Loucy (cell line): ENCODE data around the gene HOXA1.

Source experiments
- H2AFZ ChIP-seq: fragments of 200-600 bp; sonication (generic); 2 replicates; pipeline ENCODE4 v1.6.0; 2016; ENCODE audit warnings: antibody characterized with exemption, mild to moderate bottlenecking, low read length, moderate library complexity
- H3F3A ChIP-seq: fragments of 200-600 bp; 2 replicates; pipeline ENCODE4 v1.6.0; 2016; ENCODE audit warnings: antibody characterized with exemption, low read depth, mild to moderate bottlenecking
- H3K27me3 ChIP-seq: fragments of 200-600 bp; sonication (generic); 2 replicates; pipeline ENCODE4 v1.6.1; 2014; ENCODE audit warnings: low read length, mild to moderate bottlenecking; ENCODE audit not compliant: insufficient read depth, poor library complexity, severe bottlenecking
- H3K36me3 ChIP-seq: fragments of 200-600 bp; sonication (generic); 2 replicates; pipeline ENCODE4 v1.6.1; 2016; ENCODE audit warnings: low read length; ENCODE audit not compliant: insufficient read depth
- H3K4me1 ChIP-seq: fragments of 200-600 bp; sonication (generic); 2 replicates; pipeline ENCODE4 v1.5.1; 2014; ENCODE audit warnings: low read length, mild to moderate bottlenecking; ENCODE audit not compliant: insufficient read depth, poor library complexity, severe bottlenecking
- H3K4me2 ChIP-seq: fragments of 200-600 bp; sonication (generic); 2 replicates; pipeline ENCODE4 v1.6.0; 2014; ENCODE audit warnings: antibody characterized with exemption, low read length, low read depth, mild to moderate bottlenecking; ENCODE audit not compliant: poor library complexity, severe bottlenecking
- H3K4me3 ChIP-seq: fragments of 200-600 bp; sonication (generic); 2 replicates; pipeline ENCODE4 v1.5.1; 2014; ENCODE audit warnings: low read length, mild to moderate bottlenecking, mixed read lengths; ENCODE audit not compliant: poor library complexity, severe bottlenecking
- H3K79me2 ChIP-seq: fragments of 200-600 bp; sonication (generic); 2 replicates; pipeline ENCODE4 v1.6.1; 2014; ENCODE audit warnings: low read length; ENCODE audit not compliant: insufficient read depth
- H3K9ac ChIP-seq: fragments of 200-600 bp; sonication (generic); 2 replicates; pipeline ENCODE4 v1.6.0; 2014; ENCODE audit warnings: mild to moderate bottlenecking, low read depth, low read length, moderate library complexity; ENCODE audit not compliant: poor library complexity, severe bottlenecking
- H3K9me2 ChIP-seq: fragments of 200-600 bp; sonication (generic); replicated peaks from 2 replicates; pipeline ENCODE4 v1.6.1; 2016; ENCODE audit warnings: low read depth, low read length, mixed read lengths
- H3K9me3 ChIP-seq: fragments of 200-600 bp; sonication (generic); 2 replicates; pipeline ENCODE4 v1.6.1; 2014; ENCODE audit warnings: mild to moderate bottlenecking, antibody characterized with exemption, low read length, low read depth; ENCODE audit not compliant: insufficient read depth
- H4K20me1 ChIP-seq: fragments of 200-600 bp; sonication (generic); 2 replicates; pipeline ENCODE4 v1.6.0; 2014; ENCODE audit warnings: antibody characterized with exemption, low read length, mild to moderate bottlenecking; ENCODE audit not compliant: insufficient read depth, poor library complexity, severe bottlenecking
- EZH2phosphoT487 ChIP-seq: fragments of 200-600 bp; IDR thresholded peaks from 2 replicates; pipeline ENCODE4 v1.6.1; 2018; ENCODE audit warnings: antibody characterized with exemption, mild to moderate bottlenecking, moderate library complexity, borderline replicate concordance
- TF ChIP-seq, protein P1 (sequence below): fragments of 200-600 bp; sonication (generic); conservative IDR thresholded peaks from 2 replicates; pipeline ENCODE4 v1.5.1; 2014; ENCODE audit warnings: mild to moderate bottlenecking, antibody characterized with exemption, low read length

The HOXA1 gene

DNA sequence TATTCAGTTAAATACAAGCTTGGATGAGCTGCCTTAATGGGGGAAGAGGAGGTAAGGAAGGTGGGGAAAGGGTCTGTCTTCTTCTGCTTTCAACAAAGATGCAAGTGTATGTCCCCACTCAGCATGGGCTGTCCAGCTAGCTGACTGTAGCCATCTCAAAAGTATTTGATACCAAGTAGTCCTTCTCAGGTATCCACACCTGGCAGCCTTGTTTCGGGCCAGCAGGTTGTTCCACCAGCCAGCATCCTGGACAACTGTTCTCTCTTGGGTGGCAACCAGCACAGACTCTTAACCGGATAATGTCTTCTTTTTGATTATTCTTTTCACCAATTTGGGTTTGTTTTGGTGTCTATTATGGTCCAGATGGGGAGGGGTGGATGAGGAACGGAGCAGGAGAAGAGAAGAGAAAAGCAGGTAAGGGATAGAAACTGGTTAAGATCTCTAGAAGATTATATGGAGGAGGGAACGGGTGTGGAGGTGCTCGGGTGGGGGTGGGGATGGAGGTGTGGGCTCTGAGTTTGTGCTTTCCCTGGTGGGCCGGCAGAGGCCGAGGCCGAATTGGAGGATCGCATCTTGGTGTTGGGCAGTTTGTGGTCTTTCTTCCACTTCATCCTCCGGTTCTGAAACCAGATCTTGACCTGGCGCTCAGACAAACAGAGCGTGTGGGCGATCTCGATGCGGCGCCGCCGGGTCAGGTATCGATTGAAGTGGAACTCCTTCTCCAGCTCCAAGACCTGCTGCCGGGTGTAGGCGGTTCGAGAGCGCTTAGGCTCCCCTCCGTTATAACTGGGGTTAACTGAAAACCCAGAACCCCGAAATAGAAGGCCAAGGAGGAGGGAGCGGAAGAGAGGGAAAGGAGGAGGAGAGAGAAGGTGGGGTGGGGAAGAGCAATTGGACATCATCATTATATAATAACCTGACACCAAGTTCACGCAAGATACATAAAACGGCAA is 33.3 kb upstream of the HOXA1 start:
- H4K20me1 ChIP-seq, result peaks cover 76% of the 10 kb centered on the region
- no peaks in the 10 kb centered on the region for H3F3A ChIP-seq
- H3K4me3 ChIP-seq, result no peak overlapping the region
- no peaks in the 10 kb centered on the region for H3K9me3 ChIP-seq
- no peak overlapping the region for H3K9ac ChIP-seq
- no peaks in the 10 kb centered on the region for H3K9me2 ChIP-seq
- peaks cover 12% of the 10 kb centered on the region for H3K4me1 ChIP-seq
- peaks cover 83% of the 10 kb centered on the region for H3K36me3 ChIP-seq
- H3K27me3 ChIP-seq, result no peaks in the 10 kb centered on the region
- TF ChIP-seq EZH2phosphoT487, result no peak
- TF ChIP-seq, protein P1, sequence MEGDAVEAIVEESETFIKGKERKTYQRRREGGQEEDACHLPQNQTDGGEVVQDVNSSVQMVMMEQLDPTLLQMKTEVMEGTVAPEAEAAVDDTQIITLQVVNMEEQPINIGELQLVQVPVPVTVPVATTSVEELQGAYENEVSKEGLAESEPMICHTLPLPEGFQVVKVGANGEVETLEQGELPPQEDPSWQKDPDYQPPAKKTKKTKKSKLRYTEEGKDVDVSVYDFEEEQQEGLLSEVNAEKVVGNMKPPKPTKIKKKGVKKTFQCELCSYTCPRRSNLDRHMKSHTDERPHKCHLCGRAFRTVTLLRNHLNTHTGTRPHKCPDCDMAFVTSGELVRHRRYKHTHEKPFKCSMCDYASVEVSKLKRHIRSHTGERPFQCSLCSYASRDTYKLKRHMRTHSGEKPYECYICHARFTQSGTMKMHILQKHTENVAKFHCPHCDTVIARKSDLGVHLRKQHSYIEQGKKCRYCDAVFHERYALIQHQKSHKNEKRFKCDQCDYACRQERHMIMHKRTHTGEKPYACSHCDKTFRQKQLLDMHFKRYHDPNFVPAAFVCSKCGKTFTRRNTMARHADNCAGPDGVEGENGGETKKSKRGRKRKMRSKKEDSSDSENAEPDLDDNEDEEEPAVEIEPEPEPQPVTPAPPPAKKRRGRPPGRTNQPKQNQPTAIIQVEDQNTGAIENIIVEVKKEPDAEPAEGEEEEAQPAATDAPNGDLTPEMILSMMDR, result no peak
- peaks cover 98% of the 10 kb centered on the region for H3K79me2 ChIP-seq
- no peak overlapping the region for H3K4me2 ChIP-seq
- H2AFZ ChIP-seq, result no peak overlapping the region

GRCh38 chr7:27128034-27128433 is 32.2 kb upstream of the HOXA1 start:
- Histone ChIP-seq H4K20me1 (peaks cover 66% of the 10 kb centered on the region), H3K4me2 (no peak overlapping the region), H3K9me3 (no peaks in the 10 kb centered on the region), H3K4me1 (peaks cover 3% of the 10 kb centered on the region), H3K9ac (no peak overlapping the region), H3F3A (no peaks in the 10 kb centered on the region), H3K79me2 (peaks cover 98% of the 10 kb centered on the region), H3K9me2 (no peaks in the 10 kb centered on the region), H3K4me3 (no peak overlapping the region), H2AFZ (no peak overlapping the region), H3K27me3 (no peaks in the 10 kb centered on the region), H3K36me3 (peaks cover 83% of the 10 kb centered on the region)
- no peak for TF ChIP-seq EZH2phosphoT487
- TF ChIP-seq, protein P1, result no peak

DNA sequence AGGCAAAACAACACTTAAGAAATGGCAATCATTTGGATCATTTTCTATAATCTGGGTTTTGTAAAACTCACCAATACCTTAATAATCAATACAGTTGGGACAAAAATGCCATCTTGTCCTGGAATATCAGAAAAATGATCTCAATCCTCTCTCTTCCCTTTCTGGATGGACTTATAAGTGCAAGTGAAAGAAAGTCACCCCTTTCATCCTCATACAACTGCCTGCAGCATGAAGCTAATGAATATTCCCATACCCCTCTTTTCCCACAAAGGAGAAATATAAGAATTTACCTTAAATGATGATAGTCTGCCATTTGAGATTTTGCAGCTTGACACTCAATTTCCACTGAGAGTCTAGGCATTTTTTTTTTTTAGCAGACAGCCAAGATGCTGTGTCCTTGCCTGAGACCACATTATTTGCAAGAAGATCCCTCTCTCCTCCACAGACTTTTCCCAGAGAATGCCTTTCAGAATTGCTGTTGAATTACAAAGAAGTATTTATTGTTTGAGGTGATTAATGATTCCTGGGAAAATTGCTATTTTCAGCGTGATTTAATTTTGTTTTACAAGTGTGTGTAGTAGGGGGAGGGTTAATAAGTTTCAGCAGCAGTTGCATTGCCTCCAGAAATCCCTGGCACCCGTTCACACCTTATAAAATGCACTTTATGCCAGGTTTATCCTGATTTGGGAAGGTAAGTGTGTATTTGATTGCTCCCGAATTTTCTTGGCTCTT is 31.0 kb upstream of the HOXA1 start:
- Histone ChIP-seq H3K9me3 (no peaks in the 10 kb centered on the region), H4K20me1 (peaks cover 61% of the 10 kb centered on the region), H3K36me3 (peaks cover 86% of the 10 kb centered on the region), H3K9ac (no peak overlapping the region), H3K4me2 (no peak overlapping the region), H3F3A (no peaks in the 10 kb centered on the region), H3K4me1 (no peaks in the 10 kb centered on the region), H3K4me3 (no peak overlapping the region), H2AFZ (no peak overlapping the region), H3K79me2 (peaks cover 98% of the 10 kb centered on the region), H3K9me2 (no peaks in the 10 kb centered on the region), H3K27me3 (no peaks in the 10 kb centered on the region)
- TF ChIP-seq, protein P1, result no peak
- TF ChIP-seq EZH2phosphoT487, result no peak
